Esophagus squamous epithelium (tissue), 4 donors: ENCODE results near the gene CPOX.
"Not testable (repeated sequence)": the region's sequence is repeated elsewhere in the genome, so short reads cannot be mapped to it uniquely, and the experiment has no call there.

Experiments used
- POLR2A ChIP-seq, 4 donors: fragments of 450-650 bp; IDR thresholded peaks; one replicate each; pipeline ENCODE4 v1.6.1; 2017; ENCODE audit warnings: antibody characterized with exemption in 4 of 4, mild to moderate bottlenecking in 4 of 4, moderate library complexity in 3 of 4
- TF ChIP-seq, protein P1 (sequence below), 6 experiments: fragments of 450-650 bp in 4 of 6; fragments of 200-600 bp in 2 of 6; sonication (generic) in 2 of 6; IDR thresholded peaks; one replicate each; pipeline ENCODE4 v1.5.1; 2016 to 2019; ENCODE audit warnings: antibody characterized with exemption in 6 of 6, mild to moderate bottlenecking in 4 of 6, moderate library complexity in 4 of 6

DNA sequence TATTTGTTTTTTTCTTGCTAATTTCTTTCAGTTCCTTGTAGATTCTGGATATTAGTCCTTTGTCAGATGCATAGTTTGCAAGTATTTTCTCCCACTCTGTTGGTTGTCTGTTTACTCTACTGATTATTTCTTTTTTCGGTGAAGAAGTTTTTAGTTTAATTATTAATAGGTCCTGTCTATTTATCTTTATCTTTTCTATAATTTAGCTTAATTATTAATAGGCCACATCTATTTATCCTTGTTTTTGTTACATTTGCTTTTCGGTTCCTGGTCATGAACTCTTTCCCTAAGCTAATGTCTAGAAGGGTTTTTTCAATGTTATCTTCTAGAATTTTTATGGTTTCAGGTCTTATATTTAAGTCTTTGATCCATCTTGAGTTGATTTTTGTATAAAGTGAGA lies 45.1 kb upstream of the CPOX start:
- TF ChIP-seq, protein P1, sequence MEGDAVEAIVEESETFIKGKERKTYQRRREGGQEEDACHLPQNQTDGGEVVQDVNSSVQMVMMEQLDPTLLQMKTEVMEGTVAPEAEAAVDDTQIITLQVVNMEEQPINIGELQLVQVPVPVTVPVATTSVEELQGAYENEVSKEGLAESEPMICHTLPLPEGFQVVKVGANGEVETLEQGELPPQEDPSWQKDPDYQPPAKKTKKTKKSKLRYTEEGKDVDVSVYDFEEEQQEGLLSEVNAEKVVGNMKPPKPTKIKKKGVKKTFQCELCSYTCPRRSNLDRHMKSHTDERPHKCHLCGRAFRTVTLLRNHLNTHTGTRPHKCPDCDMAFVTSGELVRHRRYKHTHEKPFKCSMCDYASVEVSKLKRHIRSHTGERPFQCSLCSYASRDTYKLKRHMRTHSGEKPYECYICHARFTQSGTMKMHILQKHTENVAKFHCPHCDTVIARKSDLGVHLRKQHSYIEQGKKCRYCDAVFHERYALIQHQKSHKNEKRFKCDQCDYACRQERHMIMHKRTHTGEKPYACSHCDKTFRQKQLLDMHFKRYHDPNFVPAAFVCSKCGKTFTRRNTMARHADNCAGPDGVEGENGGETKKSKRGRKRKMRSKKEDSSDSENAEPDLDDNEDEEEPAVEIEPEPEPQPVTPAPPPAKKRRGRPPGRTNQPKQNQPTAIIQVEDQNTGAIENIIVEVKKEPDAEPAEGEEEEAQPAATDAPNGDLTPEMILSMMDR (IDR thresholded peaks at IDR 0.05) = not testable (repeated sequence)
- TF ChIP-seq POLR2A (IDR thresholded peaks at IDR 0.05) = not testable (repeated sequence)
